ENCODE measurements around the gene BNIP3.

Gene BNIP3

DNA sequence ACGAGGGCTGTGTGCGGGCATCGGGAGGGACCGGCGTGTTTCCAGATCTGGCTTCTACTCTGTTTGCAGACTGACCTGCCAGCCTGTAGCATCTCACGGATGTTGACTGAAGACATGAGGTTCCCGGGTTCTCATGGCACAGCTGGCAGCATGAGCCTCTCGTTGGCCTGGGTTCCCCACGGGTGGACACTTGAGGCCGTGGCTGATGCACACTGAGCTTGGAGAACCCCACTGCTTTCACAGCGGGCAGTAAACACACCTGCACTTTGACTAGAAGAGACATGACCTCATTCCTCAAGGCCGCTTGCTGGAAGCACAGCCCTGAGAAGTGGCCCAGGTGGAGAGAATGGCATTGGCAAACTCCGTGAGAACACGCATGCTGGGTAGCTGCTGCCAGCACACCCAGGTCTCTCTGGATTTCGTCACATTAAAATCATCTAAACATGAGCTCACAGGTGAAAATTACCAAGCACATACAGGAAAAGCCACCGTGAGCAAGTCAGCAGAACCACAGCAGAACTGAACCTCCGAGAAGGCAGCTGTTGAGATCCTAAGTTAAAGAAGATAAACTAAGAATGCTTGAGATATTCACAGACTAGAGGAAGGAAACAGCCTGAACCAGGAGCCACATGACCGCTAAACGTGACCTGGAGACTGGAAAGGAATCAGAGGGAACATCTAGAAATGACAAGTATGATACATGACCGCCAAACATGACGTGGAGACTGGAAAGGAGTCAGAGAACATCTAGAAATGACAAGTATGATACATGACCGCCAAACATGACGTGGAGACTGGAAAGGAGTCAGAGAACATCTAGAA, 32.5 kb downstream of the BNIP3 start:
- DNase-seq: no peak

GRCh38 chr10:131948501-131948900, 33.2 kb downstream of the BNIP3 start:
- DNase-seq: no peak

- no peak for DNase-seq
These were observed 33.9 kb downstream of the BNIP3 start for GRCh38 chr10:131947631-131948347.

- DNase-seq: no peak
These were observed 34.8 kb downstream of the BNIP3 start for GRCh38 chr10:131946880-131947279.

DNA sequence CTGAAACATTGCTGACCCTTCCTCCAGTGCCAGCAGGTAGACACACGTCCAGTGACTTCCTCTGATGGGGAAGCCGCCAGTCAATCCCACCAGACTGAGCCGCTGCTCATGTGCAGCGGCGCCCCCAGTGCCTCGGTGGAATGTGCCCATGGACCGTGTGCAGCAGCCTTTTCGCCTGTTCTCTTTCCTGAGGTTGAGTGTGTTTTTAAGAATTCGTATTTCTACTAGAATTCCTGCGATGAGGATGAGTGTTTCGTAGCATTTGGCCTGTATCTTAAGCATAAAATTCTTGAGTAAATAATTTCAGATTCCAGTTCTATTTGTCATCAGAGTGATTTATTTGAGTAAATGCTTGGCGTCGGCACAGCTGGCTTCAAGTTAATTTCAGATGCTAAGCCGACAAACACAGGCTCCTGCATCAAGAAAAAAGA, 35.4 kb downstream of the BNIP3 start:
- no peak for DNase-seq

- DNase-seq: no peak
These were observed 36.6 kb downstream of the BNIP3 start for GRCh38 chr10:131944976-131945695.

- DNase-seq: no peak
These were observed 37.3 kb downstream of the BNIP3 start for GRCh38 chr10:131944412-131944811.

DNA sequence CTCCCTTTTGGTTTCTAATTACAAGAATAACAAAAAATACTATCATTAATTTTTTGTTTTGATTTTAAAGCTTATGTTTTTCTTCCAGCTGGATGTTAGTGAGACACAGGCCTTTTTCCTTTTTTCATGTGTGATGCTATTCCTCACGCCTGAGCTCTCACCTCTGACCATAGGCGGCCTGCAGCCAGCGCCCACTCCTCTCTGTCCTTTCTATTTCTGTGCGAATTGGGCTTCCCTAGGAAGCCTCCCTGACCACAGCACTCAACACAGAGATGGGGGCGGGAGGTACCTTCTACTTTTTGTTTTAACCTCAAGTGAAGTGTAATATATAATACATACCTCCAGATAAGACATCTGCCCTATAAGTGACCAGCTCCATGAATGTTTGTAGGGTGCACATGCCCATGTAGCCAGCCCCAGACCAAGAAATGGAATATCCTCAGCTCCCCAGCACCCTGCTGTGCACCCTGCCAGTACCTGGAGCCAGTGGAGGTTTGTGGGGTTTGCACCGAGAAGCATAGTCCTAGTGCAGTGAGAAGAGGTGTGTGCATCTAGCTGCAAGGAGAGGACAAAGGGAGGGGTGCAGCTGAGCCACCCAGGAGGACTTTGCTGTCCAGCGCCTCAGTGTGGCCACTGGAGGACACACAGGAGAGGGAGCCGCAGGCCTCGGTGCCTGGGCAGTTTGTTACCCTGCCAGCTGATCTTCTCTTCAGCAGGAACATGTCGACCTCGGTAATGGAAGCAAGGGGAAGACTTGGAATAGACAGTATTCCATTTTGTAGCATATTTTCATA, 38.5 kb downstream of the BNIP3 start:
- DNase-seq: peak; percentile 67

- no peak for DNase-seq
These were observed 39.3 kb downstream of the BNIP3 start for GRCh38 chr10:131942455-131942854.

- DNase-seq: no peak
These were observed 43.0 kb downstream of the BNIP3 start for GRCh38 chr10:131938681-131939080.

DNA sequence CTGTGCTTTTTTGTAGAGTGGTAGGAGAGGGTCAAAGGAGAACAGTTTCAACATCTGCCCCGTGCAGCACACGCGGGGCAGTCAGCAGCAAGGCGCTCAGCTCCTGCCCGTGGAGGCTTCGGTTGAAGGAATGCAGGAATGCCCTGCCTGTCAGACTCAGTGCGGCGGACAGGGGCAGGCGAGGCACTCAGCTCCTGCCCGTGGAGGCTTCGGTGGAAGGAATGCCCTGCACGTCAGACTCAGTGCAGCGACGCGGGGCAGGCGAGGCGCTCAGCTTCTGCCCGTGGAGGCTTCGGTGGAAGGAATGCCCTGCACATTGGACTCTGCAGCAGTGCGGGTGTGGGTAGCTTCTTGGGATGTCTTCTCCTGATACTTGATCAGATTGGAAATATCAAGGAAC, 43.9 kb downstream of the BNIP3 start:
- no peak for DNase-seq

GRCh38 chr10:131936736-131937135, 45.0 kb downstream of the BNIP3 start:
- DNase-seq: no peak

GRCh38 chr10:131936294-131936693, 45.4 kb downstream of the BNIP3 start:
- no peak for DNase-seq

GRCh38 chr10:131935260-131935659, 46.5 kb downstream of the BNIP3 start:
- DNase-seq: no peak

- DNase-seq: no peak
These were observed 47.0 kb downstream of the BNIP3 start for GRCh38 chr10:131934769-131935168.

GRCh38 chr10:131933696-131934086, 48.0 kb downstream of the BNIP3 start:
- DNase-seq: peak; percentile 27

- no peak for DNase-seq
These were observed 48.6 kb downstream of the BNIP3 start for GRCh38 chr10:131933016-131933695.

DNA sequence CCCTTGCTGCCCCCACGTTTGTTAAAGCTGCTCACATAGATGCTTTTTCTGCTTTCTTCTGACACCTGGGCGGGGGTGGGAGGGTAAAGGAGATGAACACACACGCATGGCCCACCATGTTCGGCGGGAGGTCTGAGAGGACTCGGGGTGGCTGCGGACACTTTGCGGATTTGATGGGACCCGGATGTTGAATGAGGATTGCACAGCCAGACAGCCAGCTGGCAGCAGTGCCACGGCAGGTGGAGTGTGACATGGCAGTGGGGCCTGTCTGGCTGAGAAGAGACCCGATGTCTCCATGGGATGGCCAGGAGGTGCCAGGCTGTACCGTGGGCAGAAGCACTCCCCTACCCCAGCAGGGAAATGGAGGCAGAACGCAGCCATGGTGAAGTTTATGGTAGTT, 49.7 kb downstream of the BNIP3 start:
- no peak for DNase-seq

DNA sequence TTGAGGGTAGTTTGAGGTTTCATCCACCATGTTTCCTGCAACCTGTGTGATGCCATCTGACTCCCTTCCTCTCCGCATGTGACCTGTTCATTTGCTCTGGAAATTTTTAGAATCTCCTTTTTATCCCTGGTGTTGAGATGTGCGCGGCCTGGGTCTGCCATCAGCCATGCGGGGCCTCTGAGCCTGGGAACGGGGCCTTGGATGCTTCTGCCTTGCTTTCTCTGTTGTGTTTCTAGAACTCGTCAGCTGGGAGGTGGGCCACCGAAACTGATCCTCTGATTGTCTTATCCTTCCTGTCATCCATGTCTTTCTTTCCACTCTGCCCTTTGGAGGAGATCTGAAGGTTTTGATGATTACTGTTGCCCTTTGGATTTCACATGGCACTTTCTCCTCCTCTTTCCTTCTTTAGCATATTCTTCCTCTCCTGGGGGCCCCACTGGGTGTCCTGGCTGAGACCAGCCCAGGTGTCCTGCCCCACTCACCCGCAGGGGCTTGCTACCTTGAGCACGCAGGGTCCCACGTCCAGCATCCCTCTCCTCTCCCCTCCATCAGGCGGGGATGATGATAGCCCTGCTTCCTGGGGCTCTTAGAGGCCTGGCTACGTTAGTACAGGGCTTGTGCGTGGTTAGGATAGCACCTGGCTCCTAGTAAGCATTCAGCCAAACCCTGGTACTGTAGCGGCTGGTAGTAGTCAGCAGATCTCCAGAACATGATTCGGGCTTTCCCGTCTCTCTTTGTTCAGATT, 51.0 kb downstream of the BNIP3 start:
- no peak for DNase-seq

GRCh38 chr10:131930150-131930549, 51.6 kb downstream of the BNIP3 start:
- no peak for DNase-seq

- DNase-seq: no peak
These were observed 52.4 kb downstream of the BNIP3 start for GRCh38 chr10:131929122-131929845.
